Activated B cell treated with CpG ODN at 0.5 μM for 24 hours (primary cell): Measurements from ENCODE around the gene MRPL23. TPM values are rescaled to one million over a fixed set of nuclear protein-coding genes. Genes with fewer than 3 reads are reported as not detected.

Experiments
- ATAC-seq: fragments of 200-7000 bp; cut with Tn5 transposase; one replicate; pipeline ENCODE4 v1.10.0; 2021; ENCODE audit warnings: low read depth, mild to moderate bottlenecking, moderate library complexity
- CTCF ChIA-PET: fragments of 350-600 bp; sonication (Branson Sonifier 250); formaldehyde crosslinking; loops from one replicate; lab custom pipeline; 2021; ENCODE audit warnings: antibody characterized with exemption; lab: Charles Lee
- POLR2A ChIA-PET: fragments of 350-600 bp; sonication (Branson Sonifier 250); formaldehyde crosslinking; loops from one replicate; lab custom pipeline; 2021; ENCODE audit warnings: antibody characterized with exemption; lab: Charles Lee
- DNase-seq: peaks from one replicate; pipeline ENCODE4 v3.0.0; 2022
- H3K27ac Mint-ChIP-seq: one replicate; pipeline ENCODE4 v1.8.0; 2020; ENCODE audit warnings: mixed read lengths
- H3K27me3 Mint-ChIP-seq: one replicate; pipeline ENCODE4 v1.8.0; 2021; ENCODE audit warnings: mixed read lengths
- H3K36me3 Mint-ChIP-seq: one replicate; pipeline ENCODE4 v1.8.0; 2021; ENCODE audit warnings: low read depth, mixed read lengths
- H3K4me1 Mint-ChIP-seq: one replicate; pipeline ENCODE4 v1.8.0; 2021; ENCODE audit warnings: mixed read lengths
- H3K4me3 Mint-ChIP-seq: one replicate; pipeline ENCODE4 v1.8.0; 2020; ENCODE audit warnings: mild to moderate bottlenecking, mixed read lengths
- H3K9me3 Mint-ChIP-seq: one replicate; pipeline ENCODE4 v1.8.0; 2020; ENCODE audit warnings: mixed read lengths
- intact Hi-C: fragments of 100-400 bp; cut with micrococcal nuclease; formaldehyde crosslinking; loops from one replicate; pipeline ENCODE4 v1.15.1; 2024
- total RNA-seq: library from RNA; stranded (reverse); gene quantifications from 2 replicates; pipeline ENCODE4 v1.2.3, GENCODE V29; 2022
- TF ChIP-seq, protein P1 (sequence below): fragments of 200-600 bp; IDR thresholded peaks from one replicate; pipeline ENCODE4 v1.8.0; 2022; ENCODE audit warnings: antibody characterized with exemption, mild to moderate bottlenecking

MRPL23 gene
- total RNA-seq, 1 donor from 2014 or later, result 89.8 TPM

DNA sequence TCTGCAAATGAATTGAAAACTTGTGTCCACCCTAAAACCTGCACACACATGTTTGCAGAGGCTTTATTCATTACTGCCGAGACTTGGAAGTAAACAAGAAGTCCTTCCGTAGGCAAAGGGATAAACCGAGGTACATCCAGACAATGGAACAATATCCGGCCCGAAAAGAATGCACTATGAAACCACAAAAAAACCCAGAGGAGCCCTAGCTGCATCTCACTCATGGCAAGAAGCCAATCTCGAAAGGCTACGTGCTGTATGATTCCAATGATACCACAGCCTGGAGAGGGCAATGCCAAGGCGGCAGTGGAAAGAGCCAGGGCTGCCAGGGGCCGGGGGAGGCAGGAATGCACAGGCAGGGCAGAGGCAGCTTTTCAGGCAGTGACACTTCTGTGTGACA lies 3.2 kb upstream of the MRPL23 start:
- Mint-ChIP-seq H3K27ac (no peak overlapping the region), H3K9me3 (no peaks in the 10 kb centered on the region), H3K4me1 (peaks cover 2% of the 10 kb centered on the region), H3K4me3 (peak overlapping the region; percentile 24), H3K27me3 (peaks cover 2% of the 10 kb centered on the region), H3K36me3 (no peaks in the 10 kb centered on the region)
- ChIA-PET CTCF (no interaction called here), POLR2A (no interaction called here)
- intact Hi-C loops, result no loop called here
- no peak for ATAC-seq
- TF ChIP-seq, protein P1, sequence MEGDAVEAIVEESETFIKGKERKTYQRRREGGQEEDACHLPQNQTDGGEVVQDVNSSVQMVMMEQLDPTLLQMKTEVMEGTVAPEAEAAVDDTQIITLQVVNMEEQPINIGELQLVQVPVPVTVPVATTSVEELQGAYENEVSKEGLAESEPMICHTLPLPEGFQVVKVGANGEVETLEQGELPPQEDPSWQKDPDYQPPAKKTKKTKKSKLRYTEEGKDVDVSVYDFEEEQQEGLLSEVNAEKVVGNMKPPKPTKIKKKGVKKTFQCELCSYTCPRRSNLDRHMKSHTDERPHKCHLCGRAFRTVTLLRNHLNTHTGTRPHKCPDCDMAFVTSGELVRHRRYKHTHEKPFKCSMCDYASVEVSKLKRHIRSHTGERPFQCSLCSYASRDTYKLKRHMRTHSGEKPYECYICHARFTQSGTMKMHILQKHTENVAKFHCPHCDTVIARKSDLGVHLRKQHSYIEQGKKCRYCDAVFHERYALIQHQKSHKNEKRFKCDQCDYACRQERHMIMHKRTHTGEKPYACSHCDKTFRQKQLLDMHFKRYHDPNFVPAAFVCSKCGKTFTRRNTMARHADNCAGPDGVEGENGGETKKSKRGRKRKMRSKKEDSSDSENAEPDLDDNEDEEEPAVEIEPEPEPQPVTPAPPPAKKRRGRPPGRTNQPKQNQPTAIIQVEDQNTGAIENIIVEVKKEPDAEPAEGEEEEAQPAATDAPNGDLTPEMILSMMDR, result no peak
- DNase-seq, result peak; percentile 12

DNA sequence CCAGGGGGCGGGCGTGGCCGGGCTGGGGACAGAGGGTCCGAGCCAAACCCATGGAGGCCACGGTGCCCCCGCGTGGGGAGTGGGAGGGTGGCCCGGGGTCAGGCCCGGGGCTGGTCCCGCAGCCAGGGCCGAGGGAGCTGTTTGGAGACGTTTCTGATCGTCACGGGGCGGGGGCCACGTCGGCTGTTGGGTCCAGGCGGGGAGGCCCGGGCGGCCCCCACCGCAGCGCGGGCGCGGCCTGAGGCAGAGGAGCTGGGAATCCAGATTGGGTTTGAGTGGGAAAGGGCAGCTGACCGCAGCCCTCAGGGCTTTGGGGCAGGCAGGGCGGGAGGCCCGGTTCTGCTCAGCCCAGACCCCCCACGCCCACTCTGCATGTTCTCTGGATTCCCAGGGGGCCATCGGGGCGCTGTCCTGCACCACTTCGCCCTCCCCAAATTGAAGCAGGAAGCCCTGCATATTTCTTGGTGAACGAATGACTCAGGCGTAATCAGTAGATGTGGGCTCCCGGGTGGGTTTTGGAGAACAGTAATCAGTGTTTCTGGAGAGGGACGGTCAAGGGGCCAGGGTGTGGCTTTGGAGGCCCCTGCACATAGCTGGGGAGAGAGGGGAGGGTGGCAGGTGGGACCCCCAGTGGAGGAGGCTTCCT lies 583 bp downstream of the MRPL23 start:
- Mint-ChIP-seq H3K4me1 (no peaks in the 10 kb centered on the region), H3K27me3 (no peaks in the 10 kb centered on the region), H3K4me3 (no peak overlapping the region), H3K36me3 (no peaks in the 10 kb centered on the region), H3K27ac (no peak overlapping the region), H3K9me3 (no peaks in the 10 kb centered on the region)
- ChIA-PET CTCF (interaction anchor here (1.4 to 2.3 kb wide), 4 partner anchors 49 to 295 kb away, joined by 3 to 8 read pairs (median 4); no protein-coding TSS in a partner anchor), POLR2A (interaction anchor here (0.8 to 1.7 kb wide), 7 partner anchors 66 to 453 kb away, joined by 3 to 10 read pairs (median 5); partner anchors contain the start of genes TNNI2 and TSSC4)
- no peak for DNase-seq
- TF ChIP-seq, protein P1, result no peak
- intact Hi-C loops, result no loop called here
- ATAC-seq, result peak; percentile 19

DNA sequence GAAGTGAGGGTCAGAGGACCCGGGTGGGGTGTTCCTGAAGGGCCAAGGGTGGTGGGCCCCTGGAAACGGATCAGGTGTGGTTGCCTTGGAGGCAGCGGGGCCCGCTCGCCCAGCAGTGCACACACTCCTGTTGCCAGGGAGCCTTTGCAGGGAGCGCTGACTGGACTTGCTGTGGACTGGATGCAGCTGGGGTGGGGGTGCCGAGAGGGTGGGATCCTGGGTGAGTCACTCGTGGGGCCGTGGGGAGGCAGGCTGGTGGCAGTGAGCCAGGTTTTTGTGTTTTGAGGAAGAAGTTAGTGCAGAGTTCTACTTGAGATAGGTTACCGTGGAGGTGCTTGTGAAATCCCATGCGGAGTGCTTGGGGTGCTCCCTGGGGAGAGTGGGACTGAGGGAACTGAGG lies 1.3 kb downstream of the MRPL23 start:
- ChIA-PET POLR2A (interaction anchor here (1.0 to 1.7 kb wide), 3 partner anchors 98 to 452 kb away, joined by 5 to 10 read pairs (median 9); partner anchors contain the start of gene TSSC4), CTCF (interaction anchor here (0.8 to 2.3 kb wide), 5 partner anchors 54 to 295 kb away, joined by 3 to 8 read pairs (median 4); no protein-coding TSS in a partner anchor)
- H3K27me3 Mint-ChIP-seq, result no peaks in the 10 kb centered on the region
- intact Hi-C loops, result no loop called here
- ATAC-seq (no peak), DNase-seq (no peak)
- TF ChIP-seq, protein P1, result no peak
- no peaks in the 10 kb centered on the region for H3K9me3 Mint-ChIP-seq
- H3K4me3 Mint-ChIP-seq, result no peak overlapping the region
- no peaks in the 10 kb centered on the region for H3K36me3 Mint-ChIP-seq
- no peak overlapping the region for H3K27ac Mint-ChIP-seq
- H3K4me1 Mint-ChIP-seq, result no peaks in the 10 kb centered on the region

DNA sequence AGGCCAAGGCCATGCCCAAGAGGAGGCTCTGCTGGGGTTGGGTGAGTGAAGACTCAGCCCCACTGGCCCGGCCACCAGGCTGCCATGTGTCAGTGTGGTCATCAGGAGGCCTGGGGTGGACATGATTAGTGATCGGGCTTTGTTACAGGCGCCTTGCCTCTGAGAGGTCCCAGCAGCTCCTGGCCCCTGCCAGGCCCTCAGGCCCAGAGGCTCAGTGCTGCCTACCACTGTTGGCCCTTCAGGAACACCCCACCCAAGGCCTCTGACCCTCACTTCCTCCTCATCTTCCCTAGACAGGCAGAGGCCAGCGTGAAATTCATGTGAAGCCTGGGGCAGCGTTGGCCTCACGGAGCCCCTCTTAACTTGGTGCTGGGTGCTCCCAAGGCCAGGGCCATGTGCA lies 2.2 kb downstream of the MRPL23 start:
- intact Hi-C loops, result no loop called here
- no peak overlapping the region for H3K4me3 Mint-ChIP-seq
- TF ChIP-seq, protein P1, result no peak
- no peaks in the 10 kb centered on the region for H3K9me3 Mint-ChIP-seq
- no peaks in the 10 kb centered on the region for H3K36me3 Mint-ChIP-seq
- ChIA-PET CTCF (interaction anchor here (1.2 to 2.3 kb wide), 4 partner anchors 53 to 296 kb away, joined by 3 to 8 read pairs (median 4); no protein-coding TSS in a partner anchor), POLR2A (no interaction called here)
- ATAC-seq (no peak), DNase-seq (no peak)
- no peaks in the 10 kb centered on the region for H3K27me3 Mint-ChIP-seq
- H3K4me1 Mint-ChIP-seq, result no peaks in the 10 kb centered on the region
- no peak overlapping the region for H3K27ac Mint-ChIP-seq

DNA sequence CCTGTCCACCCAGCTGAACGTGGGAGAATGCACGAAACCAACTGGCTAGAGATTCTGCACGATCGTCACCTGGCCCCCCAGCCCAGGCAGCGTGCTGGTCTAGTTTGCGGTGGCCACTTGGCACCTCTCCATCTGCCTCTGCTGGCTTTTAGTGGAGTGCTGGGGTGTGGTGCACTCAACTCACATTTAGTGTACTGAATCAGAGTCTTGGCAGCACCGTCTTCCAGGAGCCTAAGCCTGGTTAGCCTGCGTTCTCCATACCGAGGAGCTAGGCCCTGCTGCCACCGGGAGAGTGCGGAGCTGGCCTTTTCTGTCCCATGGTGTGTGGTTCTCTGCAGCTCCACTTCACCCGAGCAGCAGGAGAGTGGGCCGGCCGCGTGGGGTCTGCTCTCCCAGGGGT lies 2.8 kb downstream of the MRPL23 start:
- H3K9me3 Mint-ChIP-seq, result no peaks in the 10 kb centered on the region
- ATAC-seq (no peak), DNase-seq (no peak)
- CTCF ChIA-PET, result interaction anchor here (2.3 kb wide), 1 partner anchor 68 kb away, joined by 8 read pairs; no protein-coding TSS in a partner anchor
- POLR2A ChIA-PET, result no interaction called here
- H3K36me3 Mint-ChIP-seq, result no peaks in the 10 kb centered on the region
- H3K27ac Mint-ChIP-seq, result no peak overlapping the region
- intact Hi-C loops, result no loop called here
- no peaks in the 10 kb centered on the region for H3K4me1 Mint-ChIP-seq
- H3K4me3 Mint-ChIP-seq, result no peak overlapping the region
- TF ChIP-seq, protein P1, result no peak
- no peaks in the 10 kb centered on the region for H3K27me3 Mint-ChIP-seq
